A673 (cell line): ENCODE measurements around the gene DPYD. TPM values are rescaled to one million over a fixed set of nuclear protein-coding genes. Genes with fewer than 3 reads are reported as not detected.

ENCODE experiments used
- BruUV-seq: library from RNA; stranded (reverse); fragments of 400-500 nt; replicated peaks from 2 replicates; lab custom pipeline; 2021; lab: Mats Ljungman, UMichigan
- CTCF ChIA-PET: fragments of 300-600 bp; sonication (Branson Sonifier 250); formaldehyde crosslinking; loops from one replicate; lab custom pipeline; 2022; ENCODE audit warnings: antibody characterized with exemption; lab: Charles Lee
- POLR2A ChIA-PET: fragments of 300-600 bp; sonication (Branson Sonifier 250); formaldehyde crosslinking; loops from one replicate; lab custom pipeline; 2022; ENCODE audit warnings: antibody characterized with exemption; ENCODE audit not compliant: low non-redundant PET; lab: Charles Lee
- DNase-seq: peaks from one replicate; pipeline ENCODE4 v3.0.0-alpha.2; 2015; ENCODE audit warnings: low spot score
- H3K27ac ChIP-seq: fragments of 200-600 bp; sonication (generic); 2 replicates; pipeline ENCODE4 v1.5.1; 2016; ENCODE audit warnings: mixed run types, low read depth, mild to moderate bottlenecking, mixed read lengths, antibody characterized with exemption, low read length; ENCODE audit not compliant: poor library complexity, severe bottlenecking
- H3K27me3 ChIP-seq: fragments of 200-600 bp; sonication (generic); replicated peaks from 2 replicates; pipeline ENCODE4 v1.6.1; 2017; ENCODE audit warnings: mixed run types, low read depth, mild to moderate bottlenecking, mixed read lengths, antibody characterized with exemption, low read length; ENCODE audit not compliant: insufficient read depth, poor library complexity
- H3K36me3 ChIP-seq: fragments of 200-600 bp; sonication (generic); 2 replicates; pipeline ENCODE4 v1.6.1; 2016; ENCODE audit warnings: mixed run types, mild to moderate bottlenecking, mixed read lengths, antibody characterized with exemption, low read length; ENCODE audit not compliant: insufficient read depth, poor library complexity, severe bottlenecking
- H3K4me1 ChIP-seq: fragments of 200-600 bp; sonication (generic); 2 replicates; pipeline ENCODE4 v1.6.1; 2017; ENCODE audit warnings: mixed run types, mild to moderate bottlenecking, mixed read lengths, antibody characterized with exemption, low read length; ENCODE audit not compliant: insufficient read depth, poor library complexity, severe bottlenecking
- H3K4me3 ChIP-seq: fragments of 200-600 bp; sonication (generic); 2 replicates; pipeline ENCODE4 v1.5.1; 2016; ENCODE audit warnings: low read depth, mixed run types, mild to moderate bottlenecking, mixed read lengths, low read length; ENCODE audit not compliant: poor library complexity, severe bottlenecking
- H3K9me3 ChIP-seq: fragments of 200-600 bp; sonication (generic); 2 replicates; pipeline ENCODE4 v1.6.1; 2016; ENCODE audit warnings: mixed run types, low read depth, mild to moderate bottlenecking, mixed read lengths, antibody characterized with exemption, low read length; ENCODE audit not compliant: poor library complexity, severe bottlenecking
- CTCF ChIP-seq: fragments of 300-800, 200-600 bp; sonication (generic); conservative IDR thresholded peaks from 2 replicates; pipeline ENCODE4 v1.5.1; 2017; ENCODE audit warnings: low read depth, mild to moderate bottlenecking, antibody characterized with exemption, low read length, moderate library complexity, mixed read lengths
- EZH2 ChIP-seq: fragments of 200-600 bp; sonication (generic); IDR thresholded peaks from 2 replicates; pipeline ENCODE4 v1.6.1; 2017; ENCODE audit warnings: borderline replicate concordance, low read depth, mild to moderate bottlenecking, mixed read lengths, antibody characterized with exemption, low read length; ENCODE audit not compliant: poor library complexity, severe bottlenecking
- intact Hi-C: fragments of 100-400 bp; cut with micrococcal nuclease; formaldehyde crosslinking; loops from one replicate; pipeline ENCODE4 v1.10.0; 2022; ENCODE audit not compliant: unreplicated experiment
- total RNA-seq: library from RNA; stranded (reverse); gene quantifications from 2 replicates; pipeline ENCODE4 v1.2.3, GENCODE V29; 2021

Gene DPYD
- total RNA-seq, 1 experiment from 2014 or later, result 13.4 TPM

- POLR2A ChIA-PET, result no interaction called here
- no peak for DNase-seq
- Histone ChIP-seq H3K4me1 (no peaks in the 10 kb centered on the region), H3K36me3 (no peaks in the 10 kb centered on the region), H3K27ac (no peak overlapping the region), H3K27me3 (no peaks in the 10 kb centered on the region), H3K4me3 (no peak overlapping the region), H3K9me3 (no peaks in the 10 kb centered on the region)
- CTCF ChIA-PET, result no interaction called here
- BruUV-seq, result no TSS peak
- no peak for TF ChIP-seq CTCF
- TF ChIP-seq EZH2, result no peak
- intact Hi-C loops, result no loop called here
Observed at GRCh38 chr1:97073936-97074335, 846.9 kb downstream of the DPYD start.

DNA sequence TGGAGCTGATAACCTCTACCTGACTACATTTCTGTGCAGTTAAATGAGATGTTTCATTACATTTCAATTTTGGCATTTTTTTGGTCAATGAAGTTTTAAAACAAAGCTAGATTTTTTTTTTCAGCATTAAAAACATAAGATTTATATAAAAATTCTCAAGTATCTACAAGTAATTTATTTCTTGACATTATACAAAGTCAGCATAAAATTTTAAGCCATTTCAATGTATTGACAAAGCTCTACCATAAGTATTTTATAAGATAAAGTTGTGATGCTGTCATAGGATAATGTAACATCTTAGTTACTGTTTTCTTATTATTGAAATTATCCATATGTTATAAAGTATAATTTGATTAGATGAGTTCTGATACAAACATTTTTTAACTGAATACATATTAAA lies 847.7 kb downstream of the DPYD start:
- Histone ChIP-seq H3K27me3 (no peaks in the 10 kb centered on the region), H3K27ac (no peak overlapping the region), H3K36me3 (no peaks in the 10 kb centered on the region), H3K4me3 (no peak overlapping the region), H3K4me1 (no peaks in the 10 kb centered on the region), H3K9me3 (no peaks in the 10 kb centered on the region)
- BruUV-seq, result no TSS peak
- ChIA-PET POLR2A (no interaction called here), CTCF (no interaction called here)
- TF ChIP-seq CTCF (no peak), EZH2 (no peak)
- intact Hi-C loops, result no loop called here
- DNase-seq, result no peak

- Histone ChIP-seq H3K4me1 (no peaks in the 10 kb centered on the region), H3K27me3 (no peaks in the 10 kb centered on the region), H3K36me3 (no peaks in the 10 kb centered on the region), H3K4me3 (no peak overlapping the region), H3K27ac (no peak overlapping the region), H3K9me3 (peaks cover 3% of the 10 kb centered on the region)
- CTCF ChIA-PET, result no interaction called here
- TF ChIP-seq CTCF (no peak), EZH2 (no peak)
- BruUV-seq, result no TSS peak
- intact Hi-C loops, result no loop called here
- DNase-seq, result no peak
- POLR2A ChIA-PET, result no interaction called here
Observed at GRCh38 chr1:97071173-97071572, 849.7 kb downstream of the DPYD start.
